Activated CD8-positive, alpha-beta T cell treated with anti-CD3 and anti-CD28 coated beads, Interleukin-2, amount 10 ng/mL, durations not matched to agents 7 days and 5 days (primary cell): ENCODE measurements around the gene TMEM31. TPM values are rescaled to one million over a fixed set of nuclear protein-coding genes. Genes with fewer than 3 reads are reported as not detected.

Source experiments
- ATAC-seq: fragments of 150-1000 bp; cut with Tn5 transposase; one replicate; pipeline ENCODE4 v1.10.0; 2021; ENCODE audit warnings: moderate library complexity
- CTCF ChIA-PET: fragments of 350-600 bp; sonication (Branson Sonifier 250); formaldehyde crosslinking; loops from one replicate; lab custom pipeline; 2021; ENCODE audit warnings: antibody characterized with exemption; lab: Charles Lee
- POLR2A ChIA-PET: fragments of 350-600 bp; sonication (Branson Sonifier 250); formaldehyde crosslinking; loops from one replicate; lab custom pipeline; 2021; ENCODE audit warnings: antibody characterized with exemption; lab: Charles Lee
- DNase-seq: peaks from one replicate; pipeline ENCODE4 v3.0.0-alpha.2; 2020
- H3K27ac Mint-ChIP-seq: one replicate; pipeline ENCODE4 v1.8.0; 2021; ENCODE audit warnings: mild to moderate bottlenecking, mixed read lengths
- H3K27me3 Mint-ChIP-seq: one replicate; pipeline ENCODE4 v1.8.0; 2021; ENCODE audit warnings: low read depth, mixed read lengths
- H3K36me3 Mint-ChIP-seq: one replicate; pipeline ENCODE4 v1.8.0; 2021; ENCODE audit warnings: low read depth, mixed read lengths
- H3K4me1 Mint-ChIP-seq: one replicate; pipeline ENCODE4 v1.8.0; 2021; ENCODE audit warnings: low read depth, mixed read lengths
- H3K4me3 Mint-ChIP-seq: one replicate; pipeline ENCODE4 v1.8.0; 2021; ENCODE audit warnings: mild to moderate bottlenecking, mixed read lengths
- H3K9me3 Mint-ChIP-seq: one replicate; pipeline ENCODE4 v1.8.0; 2022; ENCODE audit warnings: mixed read lengths; ENCODE audit not compliant: insufficient read depth
- total RNA-seq, 2 experiments: library from RNA; stranded (reverse); gene quantifications; one replicate each; pipeline ENCODE4 v1.2.3, GENCODE V29; 2021

The TMEM31 gene
- total RNA-seq, 2 experiments from 2014 or later = not detected

DNA sequence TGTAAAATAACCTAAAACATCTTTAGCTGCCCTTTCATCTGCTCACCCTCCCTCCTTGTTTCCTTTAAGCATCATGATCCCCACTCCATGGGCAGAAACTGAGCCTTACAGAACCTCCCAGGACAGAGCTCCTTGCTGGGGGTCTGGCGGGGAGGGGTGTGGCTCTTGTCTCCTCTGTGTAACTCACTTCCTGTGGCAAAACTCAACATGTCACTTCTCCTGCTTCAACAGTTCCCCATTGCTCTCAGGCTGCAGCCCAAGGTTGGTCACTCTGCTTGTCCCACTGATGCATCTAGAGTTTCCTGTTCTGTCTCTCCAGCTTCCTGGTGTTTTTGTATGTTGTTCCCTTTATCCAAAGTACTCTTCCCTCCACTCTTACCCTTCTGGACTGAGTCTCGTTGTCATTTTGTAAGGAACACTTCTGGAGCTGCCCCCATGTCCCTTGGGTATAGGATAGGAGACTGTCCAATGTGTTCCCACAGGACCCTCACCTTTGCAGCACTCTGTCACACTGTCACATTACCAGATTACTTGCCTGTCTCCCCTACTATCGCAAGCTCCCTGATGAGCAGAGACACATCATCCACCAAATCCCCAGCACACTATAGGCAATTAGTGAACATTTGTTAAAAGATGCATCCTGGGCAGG, 19.6 kb downstream of the TMEM31 start:
- DNase-seq (no peak), ATAC-seq (no peak)
- H3K36me3 Mint-ChIP-seq = no peaks in the 10 kb centered on the region
- POLR2A ChIA-PET = no interaction called here
- peaks cover 5% of the 10 kb centered on the region for H3K27me3 Mint-ChIP-seq
- no peak overlapping the region for H3K4me3 Mint-ChIP-seq
- no peaks in the 10 kb centered on the region for H3K9me3 Mint-ChIP-seq
- H3K27ac Mint-ChIP-seq = peak overlapping the region; percentile 39
- H3K4me1 Mint-ChIP-seq = peaks cover 6% of the 10 kb centered on the region
- CTCF ChIA-PET = interaction anchor here (1.2 kb wide), 1 partner anchor 20 kb away, joined by 3 read pairs; the partner anchor contains the start of gene TMEM31

GRCh38 chrX:103730796-103731493, 20.2 kb downstream of the TMEM31 start:
- ATAC-seq = no peak
- ChIA-PET POLR2A (no interaction called here), CTCF (interaction anchor here (1.2 kb wide), 1 partner anchor 21 kb away, joined by 3 read pairs; the partner anchor contains the start of gene TMEM31)
- Mint-ChIP-seq H3K4me1 (peaks cover 6% of the 10 kb centered on the region), H3K27ac (no peak overlapping the region), H3K27me3 (peaks cover 5% of the 10 kb centered on the region), H3K4me3 (no peak overlapping the region), H3K9me3 (no peaks in the 10 kb centered on the region), H3K36me3 (no peaks in the 10 kb centered on the region)
- DNase-seq = no peak

GRCh38 chrX:103733017-103733416, 22.3 kb downstream of the TMEM31 start:
- ATAC-seq = no peak
- Mint-ChIP-seq H3K4me1 (peaks cover 6% of the 10 kb centered on the region), H3K4me3 (no peak overlapping the region), H3K27me3 (peaks cover 5% of the 10 kb centered on the region), H3K27ac (no peak overlapping the region), H3K36me3 (no peaks in the 10 kb centered on the region), H3K9me3 (no peaks in the 10 kb centered on the region)
- ChIA-PET CTCF (no interaction called here), POLR2A (no interaction called here)
- DNase-seq = no peak

DNA sequence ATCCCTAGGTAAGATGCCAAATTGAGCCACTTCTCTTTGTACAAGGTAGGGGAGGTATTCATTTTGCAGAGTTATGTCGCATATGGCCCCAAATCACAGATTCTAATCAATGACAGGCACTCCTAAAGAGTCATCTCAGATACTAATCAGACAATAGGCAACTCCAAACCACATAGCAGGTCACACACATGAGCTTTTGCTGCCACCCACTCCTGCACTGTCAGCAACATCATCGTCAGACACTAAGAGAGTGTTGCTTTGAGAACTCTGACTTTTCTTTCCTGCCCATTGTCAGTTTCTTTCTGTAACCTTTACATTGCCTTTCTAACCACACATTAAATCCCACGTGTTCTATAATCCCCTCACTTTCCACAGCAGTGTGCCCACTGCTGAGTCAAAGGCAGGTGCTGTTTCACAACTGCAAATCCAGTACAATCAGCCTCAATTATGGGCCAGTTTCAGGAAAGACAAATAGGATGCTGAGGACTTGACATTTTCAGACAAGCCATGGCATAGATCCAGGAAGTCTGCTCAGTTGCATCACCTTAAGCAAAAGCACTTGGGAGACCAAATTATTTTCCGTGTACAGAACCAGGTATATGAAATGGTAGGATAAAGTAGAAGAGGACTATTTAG, 23.5 kb downstream of the TMEM31 start:
- Mint-ChIP-seq H3K9me3 (no peaks in the 10 kb centered on the region), H3K4me1 (peaks cover 6% of the 10 kb centered on the region), H3K27ac (no peak overlapping the region), H3K36me3 (no peaks in the 10 kb centered on the region), H3K27me3 (peaks cover 5% of the 10 kb centered on the region), H3K4me3 (no peak overlapping the region)
- ChIA-PET POLR2A (no interaction called here), CTCF (no interaction called here)
- ATAC-seq (no peak), DNase-seq (no peak)

- ChIA-PET POLR2A (no interaction called here), CTCF (no interaction called here)
- Mint-ChIP-seq H3K27ac (no peak overlapping the region), H3K27me3 (peaks cover 2% of the 10 kb centered on the region), H3K9me3 (no peaks in the 10 kb centered on the region), H3K4me1 (no peaks in the 10 kb centered on the region), H3K4me3 (no peak overlapping the region), H3K36me3 (no peaks in the 10 kb centered on the region)
- no peak for DNase-seq
- no peak for ATAC-seq
Measured at GRCh38 chrX:103737696-103738095, 27.0 kb downstream of the TMEM31 start.

GRCh38 chrX:103739421-103739820, 28.7 kb downstream of the TMEM31 start:
- Mint-ChIP-seq H3K9me3 (no peaks in the 10 kb centered on the region), H3K27me3 (no peaks in the 10 kb centered on the region), H3K4me1 (no peaks in the 10 kb centered on the region), H3K4me3 (no peak overlapping the region), H3K36me3 (no peaks in the 10 kb centered on the region), H3K27ac (no peak overlapping the region)
- DNase-seq = no peak
- ATAC-seq = no peak
- POLR2A ChIA-PET = no interaction called here
- CTCF ChIA-PET = interaction anchor here (0.9 kb wide), 1 partner anchor 28 kb away, joined by 3 read pairs; no protein-coding TSS in a partner anchor

DNA sequence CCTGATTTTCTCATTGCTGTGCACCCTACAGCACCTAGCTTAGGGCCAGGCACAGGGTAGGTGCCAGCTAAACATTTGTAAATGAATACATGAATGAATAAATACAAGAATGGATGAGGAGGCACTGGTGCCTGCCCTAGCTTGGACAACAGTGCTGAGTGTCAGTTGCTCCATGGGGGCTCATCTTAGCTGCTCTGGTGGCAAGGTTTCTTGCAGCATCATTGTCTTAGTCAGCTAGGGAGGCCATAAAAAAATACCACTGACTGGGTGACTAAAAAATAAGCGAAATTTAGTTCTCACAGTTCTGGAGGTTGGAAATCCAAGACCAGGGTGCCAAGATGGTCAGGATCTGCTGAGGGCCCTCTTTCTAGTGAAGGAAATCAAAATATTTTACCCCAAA, 31.2 kb downstream of the TMEM31 start:
- DNase-seq (no peak), ATAC-seq (no peak)
- Mint-ChIP-seq H3K27me3 (no peaks in the 10 kb centered on the region), H3K4me1 (no peaks in the 10 kb centered on the region), H3K9me3 (no peaks in the 10 kb centered on the region), H3K4me3 (no peak overlapping the region), H3K27ac (no peak overlapping the region), H3K36me3 (no peaks in the 10 kb centered on the region)
- ChIA-PET POLR2A (no interaction called here), CTCF (no interaction called here)

DNA sequence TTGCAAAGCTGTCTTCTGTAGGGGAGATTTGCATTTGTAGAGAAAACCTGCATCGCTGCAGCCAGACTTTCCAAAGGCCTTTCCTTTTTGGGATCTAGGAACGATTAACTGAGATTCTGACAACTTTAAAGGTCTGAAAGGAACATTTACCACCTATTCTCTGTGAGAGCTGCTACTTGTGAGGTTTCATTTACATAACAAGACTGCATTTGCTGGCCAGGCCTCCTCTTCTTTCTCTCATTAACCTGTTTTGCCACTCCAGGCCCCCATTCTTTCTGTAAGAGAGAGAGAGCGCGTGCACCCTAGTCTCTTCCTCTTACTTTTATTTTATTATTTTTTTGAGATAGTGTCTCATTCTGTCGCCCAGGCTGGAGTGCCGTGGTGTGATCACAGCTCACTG, 31.6 kb downstream of the TMEM31 start:
- CTCF ChIA-PET = no interaction called here
- Mint-ChIP-seq H3K27ac (no peak overlapping the region), H3K9me3 (no peaks in the 10 kb centered on the region), H3K4me3 (no peak overlapping the region), H3K36me3 (no peaks in the 10 kb centered on the region), H3K27me3 (no peaks in the 10 kb centered on the region), H3K4me1 (no peaks in the 10 kb centered on the region)
- POLR2A ChIA-PET = no interaction called here
- DNase-seq (no peak), ATAC-seq (no peak)

- Mint-ChIP-seq H3K27me3 (no peaks in the 10 kb centered on the region), H3K27ac (no peak overlapping the region), H3K36me3 (no peaks in the 10 kb centered on the region), H3K4me3 (no peak overlapping the region), H3K4me1 (no peaks in the 10 kb centered on the region), H3K9me3 (no peaks in the 10 kb centered on the region)
- DNase-seq (no peak), ATAC-seq (no peak)
- POLR2A ChIA-PET = no interaction called here
- CTCF ChIA-PET = no interaction called here
Measured at GRCh38 chrX:103747163-103747562, 36.5 kb downstream of the TMEM31 start.

GRCh38 chrX:103754401-103754800, 43.7 kb downstream of the TMEM31 start:
- Mint-ChIP-seq H3K27me3 (peaks cover 2% of the 10 kb centered on the region), H3K4me1 (no peaks in the 10 kb centered on the region), H3K27ac (no peak overlapping the region), H3K36me3 (no peaks in the 10 kb centered on the region), H3K4me3 (no peak overlapping the region), H3K9me3 (no peaks in the 10 kb centered on the region)
- CTCF ChIA-PET = no interaction called here
- DNase-seq (no peak), ATAC-seq (no peak)
- POLR2A ChIA-PET = no interaction called here

GRCh38 chrX:103756736-103757135, 46.0 kb downstream of the TMEM31 start:
- Mint-ChIP-seq H3K4me1 (no peaks in the 10 kb centered on the region), H3K36me3 (no peaks in the 10 kb centered on the region), H3K4me3 (no peak overlapping the region), H3K9me3 (no peaks in the 10 kb centered on the region), H3K27me3 (peaks cover 2% of the 10 kb centered on the region), H3K27ac (no peak overlapping the region)
- CTCF ChIA-PET = no interaction called here
- DNase-seq (no peak), ATAC-seq (no peak)
- POLR2A ChIA-PET = interaction anchor here (0.6 kb wide), 1 partner anchor 108 kb away, joined by 3 read pairs; no protein-coding TSS in a partner anchor

DNA sequence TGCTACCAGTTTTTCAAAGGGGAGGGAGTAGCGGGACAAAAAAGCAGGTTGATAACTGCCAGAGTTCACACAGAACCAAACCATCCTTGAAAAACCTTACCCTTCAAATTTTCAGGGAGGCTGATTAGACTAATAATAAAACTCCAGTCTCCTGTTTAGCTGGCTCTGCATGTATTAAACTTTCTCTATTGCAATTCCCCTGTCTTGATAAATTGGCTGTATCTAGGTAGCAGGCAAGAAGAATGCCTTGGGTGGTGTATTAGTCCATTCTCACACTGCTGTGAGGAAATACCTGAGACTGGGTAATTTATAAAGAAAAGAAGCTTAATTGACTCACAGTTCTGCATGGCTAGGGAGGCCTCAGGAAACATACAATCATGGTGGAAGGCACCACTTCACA, 47.8 kb downstream of the TMEM31 start:
- Mint-ChIP-seq H3K9me3 (no peaks in the 10 kb centered on the region), H3K27me3 (peaks cover 2% of the 10 kb centered on the region), H3K36me3 (no peaks in the 10 kb centered on the region), H3K4me3 (no peak overlapping the region), H3K4me1 (no peaks in the 10 kb centered on the region), H3K27ac (no peak overlapping the region)
- POLR2A ChIA-PET = no interaction called here
- CTCF ChIA-PET = no interaction called here
- DNase-seq (no peak), ATAC-seq (no peak)
